Esophagus muscularis mucosa (tissue), 3 donors: ENCODE results near the gene C1orf116.

Experiments
- POLR2A ChIP-seq: fragments of 450-650 bp; IDR thresholded peaks from one replicate; pipeline ENCODE4 v1.6.1; 2017; ENCODE audit warnings: antibody characterized with exemption, moderate library complexity, mild to moderate bottlenecking, low read depth
- TF ChIP-seq, protein P1 (sequence below), 3 experiments: fragments of 200-600 bp in 2 of 3; fragments of 450-650 bp in 1 of 3; sonication (generic) in 2 of 3; IDR thresholded peaks; one replicate each; pipeline ENCODE4 v1.5.1; 2017 to 2019; ENCODE audit warnings: antibody characterized with exemption in 3 of 3, mild to moderate bottlenecking in 2 of 3, moderate library complexity in 1 of 3

DNA sequence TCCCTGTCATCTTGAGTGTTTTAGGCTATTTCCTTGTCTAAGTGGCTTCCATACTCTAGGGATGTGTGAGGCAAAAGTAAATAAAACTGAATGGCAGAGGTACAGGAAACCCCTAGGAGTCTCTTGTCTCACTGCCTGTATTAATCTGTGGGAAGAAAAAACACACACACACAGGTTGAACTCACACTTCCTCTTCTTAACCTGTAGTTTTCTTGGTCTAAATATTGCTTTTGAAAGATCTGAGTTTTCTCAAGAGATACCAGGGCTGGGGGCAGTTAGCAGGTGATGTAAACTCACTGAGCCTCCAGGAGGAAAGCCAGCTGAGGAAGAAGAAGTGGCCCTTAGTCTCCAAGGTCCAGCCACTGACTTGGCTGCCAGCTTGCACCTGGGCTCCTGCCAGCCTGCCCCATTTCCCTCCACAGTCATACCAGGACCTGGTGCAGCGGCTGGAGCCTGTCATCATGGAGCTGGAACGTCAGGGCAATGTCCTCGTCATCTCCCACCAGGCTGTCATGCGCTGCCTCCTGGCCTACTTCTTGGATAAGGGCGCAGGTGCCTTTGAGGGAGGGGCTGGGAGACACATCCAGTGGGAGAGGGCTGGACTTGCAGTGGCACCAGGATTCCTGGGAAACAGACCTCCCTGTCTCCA, 37.4 kb upstream of the C1orf116 start:
- TF ChIP-seq POLR2A = no peak
- TF ChIP-seq, protein P1, sequence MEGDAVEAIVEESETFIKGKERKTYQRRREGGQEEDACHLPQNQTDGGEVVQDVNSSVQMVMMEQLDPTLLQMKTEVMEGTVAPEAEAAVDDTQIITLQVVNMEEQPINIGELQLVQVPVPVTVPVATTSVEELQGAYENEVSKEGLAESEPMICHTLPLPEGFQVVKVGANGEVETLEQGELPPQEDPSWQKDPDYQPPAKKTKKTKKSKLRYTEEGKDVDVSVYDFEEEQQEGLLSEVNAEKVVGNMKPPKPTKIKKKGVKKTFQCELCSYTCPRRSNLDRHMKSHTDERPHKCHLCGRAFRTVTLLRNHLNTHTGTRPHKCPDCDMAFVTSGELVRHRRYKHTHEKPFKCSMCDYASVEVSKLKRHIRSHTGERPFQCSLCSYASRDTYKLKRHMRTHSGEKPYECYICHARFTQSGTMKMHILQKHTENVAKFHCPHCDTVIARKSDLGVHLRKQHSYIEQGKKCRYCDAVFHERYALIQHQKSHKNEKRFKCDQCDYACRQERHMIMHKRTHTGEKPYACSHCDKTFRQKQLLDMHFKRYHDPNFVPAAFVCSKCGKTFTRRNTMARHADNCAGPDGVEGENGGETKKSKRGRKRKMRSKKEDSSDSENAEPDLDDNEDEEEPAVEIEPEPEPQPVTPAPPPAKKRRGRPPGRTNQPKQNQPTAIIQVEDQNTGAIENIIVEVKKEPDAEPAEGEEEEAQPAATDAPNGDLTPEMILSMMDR (IDR thresholded peaks at IDR 0.05) = no peak
